GM13977 (cell line): ENCODE measurements around the gene DSG3.
A peak's percentile ranks its signal among the peaks of the same experiment; 100 is the strongest.

ENCODE experiments used
- DNase-seq: peaks from one replicate; pipeline ENCODE4 v3.0.0; 2012; ENCODE audit warnings: low spot score
- in situ Hi-C: fragments of 300-500 bp; cut with MboI; formaldehyde crosslinking; loops from one replicate; pipeline ENCODE4 v1.12.0; 2022; ENCODE audit warnings: low sequenced_read_pairs, low pct_unique_long_range_greater_than_20kb, mixed read lengths, inconsistent platforms; ENCODE audit not compliant: unreplicated experiment
- TF ChIP-seq, protein P1 (sequence below): IDR thresholded peaks from 2 replicates; pipeline ENCODE4 v1.5.1; 2012; ENCODE audit warnings: mild to moderate bottlenecking, control low read depth; ENCODE audit not compliant: insufficient read depth; ENCODE audit errors: extremely low read depth, missing control alignments

The DSG3 gene

DNA sequence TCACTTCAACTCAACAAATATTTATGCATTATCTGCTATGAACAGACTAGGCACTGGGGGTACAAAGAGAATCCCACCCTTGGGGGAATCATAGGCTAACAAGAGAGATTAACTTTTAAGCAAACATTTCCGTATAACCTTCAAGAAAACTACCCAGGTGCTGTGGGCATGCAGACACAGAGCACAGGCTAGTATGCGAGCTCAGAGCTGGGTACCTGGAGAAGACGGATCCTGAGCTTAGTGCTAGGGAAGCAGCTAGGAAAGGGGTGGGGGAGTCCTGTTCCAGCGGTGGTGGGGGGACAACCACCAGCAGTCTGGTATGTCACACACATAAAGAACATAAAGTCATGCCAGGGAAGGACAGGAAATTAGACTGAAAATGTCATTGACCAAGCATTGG lies 17.5 kb upstream of the DSG3 start:
- no peak for DNase-seq
- TF ChIP-seq, protein P1, sequence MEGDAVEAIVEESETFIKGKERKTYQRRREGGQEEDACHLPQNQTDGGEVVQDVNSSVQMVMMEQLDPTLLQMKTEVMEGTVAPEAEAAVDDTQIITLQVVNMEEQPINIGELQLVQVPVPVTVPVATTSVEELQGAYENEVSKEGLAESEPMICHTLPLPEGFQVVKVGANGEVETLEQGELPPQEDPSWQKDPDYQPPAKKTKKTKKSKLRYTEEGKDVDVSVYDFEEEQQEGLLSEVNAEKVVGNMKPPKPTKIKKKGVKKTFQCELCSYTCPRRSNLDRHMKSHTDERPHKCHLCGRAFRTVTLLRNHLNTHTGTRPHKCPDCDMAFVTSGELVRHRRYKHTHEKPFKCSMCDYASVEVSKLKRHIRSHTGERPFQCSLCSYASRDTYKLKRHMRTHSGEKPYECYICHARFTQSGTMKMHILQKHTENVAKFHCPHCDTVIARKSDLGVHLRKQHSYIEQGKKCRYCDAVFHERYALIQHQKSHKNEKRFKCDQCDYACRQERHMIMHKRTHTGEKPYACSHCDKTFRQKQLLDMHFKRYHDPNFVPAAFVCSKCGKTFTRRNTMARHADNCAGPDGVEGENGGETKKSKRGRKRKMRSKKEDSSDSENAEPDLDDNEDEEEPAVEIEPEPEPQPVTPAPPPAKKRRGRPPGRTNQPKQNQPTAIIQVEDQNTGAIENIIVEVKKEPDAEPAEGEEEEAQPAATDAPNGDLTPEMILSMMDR = no peak
- in situ Hi-C loops = no loop called here

DNA sequence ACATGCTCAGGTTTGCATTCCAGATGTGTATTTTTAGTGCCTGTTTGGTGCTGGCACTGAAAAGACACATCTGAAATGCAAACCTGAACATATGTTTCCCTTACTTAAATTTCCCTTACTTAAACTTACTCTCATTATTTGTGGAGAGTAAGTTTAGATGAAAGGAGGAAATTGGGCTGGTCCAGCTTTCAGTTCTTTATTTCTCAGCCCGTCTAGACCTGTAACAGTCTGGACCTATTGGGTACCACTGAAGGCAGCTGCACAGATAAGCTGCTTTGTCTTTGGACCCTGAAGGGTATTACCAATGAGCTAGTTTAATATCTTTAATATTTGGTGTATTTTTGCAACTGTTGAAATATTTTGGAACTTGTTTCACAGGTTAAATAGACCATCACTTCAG lies 17.0 kb upstream of the DSG3 start:
- in situ Hi-C loops = no loop called here
- TF ChIP-seq, protein P1 = no peak
- no peak for DNase-seq

DNA sequence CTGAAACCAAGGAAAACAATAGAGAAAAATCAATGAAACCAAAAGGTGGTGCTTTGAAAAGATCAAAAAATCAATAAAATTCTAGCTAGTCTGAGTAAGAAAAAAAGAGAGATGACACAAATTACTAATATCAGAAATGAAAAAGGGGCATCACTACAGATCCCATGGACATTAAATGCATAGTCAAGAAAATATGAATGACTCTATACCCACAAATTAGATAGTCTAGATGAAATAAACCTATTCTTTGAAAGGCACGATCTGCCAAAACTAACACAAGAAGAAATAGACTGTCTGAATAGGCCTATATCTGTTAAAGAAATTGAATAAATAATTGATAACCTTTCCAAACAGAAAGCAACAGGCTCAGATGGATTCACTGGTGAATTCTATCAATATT lies 15.2 kb upstream of the DSG3 start:
- no peak for DNase-seq
- in situ Hi-C loops = no loop called here

DNA sequence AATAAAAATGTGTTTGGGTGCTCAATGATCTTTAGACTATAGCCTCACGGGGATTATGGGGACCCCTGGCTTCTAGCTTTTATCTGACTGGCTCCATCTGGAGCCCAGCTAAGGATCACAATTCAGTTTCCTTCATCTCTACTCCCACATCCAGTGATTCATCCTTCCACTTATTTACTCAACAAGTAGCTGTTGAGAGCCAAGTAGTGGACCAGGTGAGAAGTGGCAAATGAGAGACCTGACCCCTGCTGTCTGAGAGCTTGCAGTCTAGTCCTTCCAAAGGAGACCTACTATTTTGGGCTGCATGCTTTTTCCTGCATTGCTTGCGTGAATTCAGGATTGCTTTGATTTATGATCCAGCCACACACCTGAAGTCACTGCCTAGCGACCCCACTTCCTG lies 10.7 kb upstream of the DSG3 start:
- in situ Hi-C loops = no loop called here
- TF ChIP-seq, protein P1 = no peak
- DNase-seq = no peak

More for the DNA sequence above, 15.2 kb upstream of the DSG3 start:
- TF ChIP-seq, protein P1 = no peak

DNA sequence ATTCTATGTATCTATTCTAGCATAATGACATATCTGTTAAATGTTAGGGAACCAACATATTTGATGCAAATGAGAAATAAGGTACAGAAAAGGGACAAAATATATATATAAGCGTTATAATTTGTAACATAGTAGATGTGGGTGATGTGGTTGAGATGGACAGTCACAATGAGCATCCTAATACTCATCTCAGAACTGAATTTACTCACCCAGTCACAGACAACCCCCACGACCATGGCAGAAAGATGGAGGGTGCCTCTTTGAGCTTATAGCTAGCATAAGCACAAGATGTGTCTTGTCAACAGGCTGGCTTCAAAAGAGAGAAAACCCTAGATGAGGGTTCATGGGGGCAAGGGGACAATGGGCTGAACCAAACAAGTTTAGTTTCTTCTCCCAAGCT lies 9.1 kb upstream of the DSG3 start:
- in situ Hi-C loops = no loop called here
- TF ChIP-seq, protein P1 = no peak
- DNase-seq = peak; percentile 20

DNA sequence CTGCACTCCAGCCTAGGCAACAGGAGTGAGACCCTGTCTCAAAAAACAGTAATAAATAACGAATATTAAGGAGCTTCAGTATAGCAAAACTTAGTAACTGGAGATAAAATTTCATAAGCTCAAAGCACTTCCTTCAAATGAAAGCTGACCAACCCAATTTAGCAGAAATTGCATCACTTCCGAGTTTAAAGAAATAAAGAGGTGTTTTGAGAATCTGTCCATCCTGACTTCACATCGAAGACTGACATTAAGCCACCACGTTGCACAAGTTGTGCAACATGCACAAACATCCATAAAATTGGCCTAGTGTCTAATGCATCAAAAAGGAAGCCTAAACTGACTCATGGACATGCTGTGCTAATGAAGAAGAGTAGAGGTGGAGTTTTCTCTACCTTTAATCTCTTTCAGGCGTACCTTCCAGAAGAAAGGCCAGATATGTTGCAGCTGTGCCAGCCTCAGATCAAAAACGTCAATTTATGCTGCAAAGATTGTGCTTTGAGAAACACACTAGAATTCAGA lies 7.7 kb upstream of the DSG3 start:
- in situ Hi-C loops = no loop called here
- no peak for DNase-seq

More for the DNA sequence above, 7.7 kb upstream of the DSG3 start:
- TF ChIP-seq, protein P1 = no peak
